ENCODE results near the gene HOXC11.

Gene HOXC11

DNA sequence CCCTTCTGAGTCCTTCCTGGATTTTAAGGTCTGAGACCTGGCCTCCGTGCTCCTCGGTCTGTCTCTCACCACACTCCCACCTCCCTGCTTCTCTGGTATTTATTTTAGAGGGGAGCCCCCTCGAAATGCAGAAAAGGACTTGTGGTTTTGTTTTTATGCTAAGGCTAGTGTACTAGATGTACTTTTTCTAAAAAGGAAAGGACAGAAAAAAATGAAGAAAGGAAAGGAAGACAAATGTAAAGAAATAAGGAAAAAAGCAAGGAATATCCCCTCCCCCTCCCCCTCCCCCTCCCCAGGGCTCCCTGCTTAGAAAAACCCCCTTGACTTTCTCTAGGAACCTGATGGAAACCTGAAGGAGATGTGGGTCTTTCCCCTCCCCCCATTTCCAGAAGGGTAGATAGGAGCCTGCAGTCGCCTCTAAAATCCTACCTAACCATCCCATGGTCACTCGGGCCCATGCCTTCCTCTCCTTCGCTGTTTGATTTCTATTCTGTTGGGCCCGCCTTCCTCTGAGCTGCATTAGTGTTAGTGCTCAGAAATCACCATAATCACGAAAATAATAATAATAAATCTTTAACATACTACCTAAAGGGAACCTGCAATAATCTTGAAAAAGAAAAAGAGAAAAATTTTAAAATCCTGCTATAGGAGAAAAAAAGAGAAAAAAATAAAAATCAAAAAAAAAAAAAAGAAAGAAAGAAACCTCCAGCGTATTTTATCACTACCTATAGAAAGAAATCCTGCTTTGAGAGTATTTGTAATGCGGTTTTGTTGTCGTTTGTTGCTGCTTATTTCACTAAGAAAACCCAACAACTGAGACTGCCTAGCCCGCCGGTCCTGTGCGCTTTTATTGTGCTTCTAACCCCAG is 39.0 kb downstream of the HOXC11 start:
- DNase-seq = no peak

DNA sequence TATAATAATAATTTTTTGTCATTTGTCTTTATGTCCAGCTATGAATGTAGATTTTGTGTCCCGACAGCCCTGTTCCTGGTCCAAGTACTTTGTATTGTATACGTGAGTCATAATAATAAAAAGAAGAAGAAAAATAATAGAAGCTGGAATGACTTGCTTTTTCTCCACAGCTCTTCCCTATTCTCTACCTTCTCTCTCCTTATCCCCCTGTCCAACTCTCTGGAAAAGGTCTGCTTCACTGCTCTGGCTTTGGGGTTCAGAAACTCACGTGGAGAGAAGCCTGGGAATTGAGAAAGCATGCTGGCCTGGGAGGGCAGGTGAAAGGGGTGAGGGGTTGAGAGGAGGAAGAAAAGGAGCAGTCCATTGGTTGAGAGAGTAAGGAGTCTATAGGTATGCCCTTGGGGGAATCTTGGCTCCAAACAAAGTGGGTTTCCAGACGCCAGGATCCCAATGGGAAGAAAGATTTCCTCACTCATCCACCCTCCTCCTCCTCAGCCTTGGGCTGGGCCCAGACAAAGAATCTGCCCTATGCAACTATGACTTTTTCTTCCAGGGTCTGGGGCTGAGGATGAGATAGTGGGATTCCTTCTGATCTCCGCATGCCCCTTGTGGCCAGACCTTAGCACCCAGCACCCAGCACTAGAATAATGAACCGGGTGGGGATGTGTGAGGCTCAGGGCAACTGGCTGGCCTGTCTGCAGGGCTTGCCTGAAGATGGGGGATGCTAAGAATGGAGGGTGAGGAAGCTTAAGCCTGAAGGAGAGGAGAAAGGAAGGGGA is 39.9 kb downstream of the HOXC11 start:
- no peak for DNase-seq

DNA sequence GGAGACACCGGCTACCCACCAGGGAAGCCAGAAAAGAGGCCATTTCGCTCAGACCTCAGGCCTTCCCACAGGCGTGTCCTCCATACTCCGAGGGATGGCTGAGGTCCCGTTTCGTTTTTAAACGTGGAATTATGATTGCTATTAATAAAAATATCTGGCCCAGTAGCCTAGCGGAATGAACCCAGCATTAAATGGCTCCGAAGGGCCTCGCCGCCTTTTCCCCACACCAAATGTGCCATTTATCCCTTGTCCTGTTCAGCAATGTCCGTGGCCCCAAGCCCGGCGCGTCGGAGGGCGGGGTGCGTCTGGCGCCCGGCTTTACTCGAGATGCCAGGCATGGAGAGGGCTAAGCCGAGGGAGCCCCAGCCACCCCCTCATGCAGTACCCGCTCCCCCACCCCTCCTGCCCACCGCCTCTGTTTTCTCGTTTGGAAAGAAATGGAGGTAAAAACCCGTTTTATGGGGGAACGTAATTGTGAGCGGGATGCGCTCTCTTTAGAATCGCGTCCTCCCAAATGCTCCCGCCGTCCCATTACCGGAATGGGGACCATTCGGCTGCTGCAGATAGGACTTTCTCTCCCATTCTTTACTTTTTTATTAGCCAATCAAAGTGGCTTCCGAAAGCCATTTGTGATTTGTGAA is 41.6 kb downstream of the HOXC11 start:
- no peak for DNase-seq

- DNase-seq = no peak
These were observed 42.3 kb downstream of the HOXC11 start for GRCh38 chr12:54015018-54015931.

DNA sequence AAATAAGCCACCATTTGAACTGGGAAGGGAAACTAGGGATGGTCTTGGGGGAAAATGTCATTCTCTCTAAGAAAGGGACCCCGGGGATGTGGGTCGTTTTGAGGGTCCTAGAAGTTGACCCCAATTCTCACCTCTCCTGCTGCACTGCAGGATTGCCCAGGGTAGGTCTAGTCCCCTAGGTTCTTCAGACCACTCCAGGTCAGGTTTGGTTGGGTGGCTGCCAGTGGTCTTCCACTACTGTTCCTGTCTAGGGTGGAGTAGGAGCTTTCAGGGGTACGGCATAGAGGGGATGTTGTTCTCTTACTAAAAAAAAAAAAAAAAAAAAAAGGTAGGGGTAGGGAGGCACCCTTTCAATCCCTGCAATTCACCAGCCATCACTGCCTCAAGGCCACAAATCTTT is 43.1 kb downstream of the HOXC11 start:
- no peak for DNase-seq

DNA sequence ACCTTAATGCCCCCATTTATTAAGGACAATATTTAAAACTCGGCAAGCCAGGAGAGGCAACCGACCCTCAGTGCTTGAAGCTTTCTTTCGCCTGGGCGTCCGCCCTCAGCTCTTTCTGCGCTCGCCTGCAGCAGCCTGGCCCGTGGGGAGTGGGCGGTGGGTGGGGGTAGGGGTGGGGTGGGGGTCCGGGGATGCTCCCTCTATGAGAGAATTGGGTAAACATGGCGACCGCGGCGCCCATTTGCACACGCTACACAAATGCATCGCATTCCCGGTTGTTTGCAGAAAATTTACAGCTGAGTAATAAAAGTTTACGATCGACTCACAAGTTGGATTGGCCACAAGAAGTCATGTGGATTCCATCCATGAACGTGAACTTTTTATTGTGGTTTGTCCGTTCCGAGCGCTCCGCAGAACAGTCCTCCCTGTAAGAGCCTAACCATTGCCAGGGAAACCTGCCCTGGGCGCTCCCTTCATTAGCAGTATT is 43.6 kb downstream of the HOXC11 start:
- DNase-seq = peak; percentile 71 to 81 (median 79)

DNA sequence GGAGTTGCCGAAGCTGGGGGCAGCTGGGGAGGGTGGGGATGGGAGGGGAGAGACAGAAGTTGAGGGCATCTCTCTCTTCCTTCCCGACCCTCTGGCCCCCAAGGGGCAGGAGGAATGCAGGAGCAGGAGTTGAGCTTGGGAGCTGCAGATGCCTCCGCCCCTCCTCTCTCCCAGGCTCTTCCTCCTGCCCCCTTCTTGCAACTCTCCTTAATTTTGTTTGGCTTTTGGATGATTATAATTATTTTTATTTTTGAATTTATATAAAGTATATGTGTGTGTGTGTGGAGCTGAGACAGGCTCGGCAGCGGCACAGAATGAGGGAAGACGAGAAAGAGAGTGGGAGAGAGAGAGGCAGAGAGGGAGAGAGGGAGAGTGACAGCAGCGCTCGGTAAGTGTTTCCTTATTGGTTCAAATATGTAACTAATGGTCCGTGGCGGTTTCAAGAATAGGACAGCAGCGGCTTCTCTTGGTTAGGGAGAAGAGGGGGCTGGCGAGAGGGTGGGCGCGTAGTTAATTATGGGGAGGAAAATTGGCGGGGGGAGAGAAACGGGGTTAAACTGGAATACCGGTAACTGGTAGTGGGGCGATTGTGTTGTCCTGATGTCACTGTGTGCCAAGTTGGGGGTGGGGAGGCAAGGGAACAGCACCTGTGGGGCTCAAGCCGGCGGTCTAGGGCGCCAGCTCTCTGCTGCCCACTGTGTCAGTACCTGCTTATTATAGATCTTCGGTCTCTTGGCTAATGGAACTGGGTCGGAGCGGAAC is 44.3 kb downstream of the HOXC11 start:
- peak; percentile 82 to 98 (median 97) for DNase-seq

DNA sequence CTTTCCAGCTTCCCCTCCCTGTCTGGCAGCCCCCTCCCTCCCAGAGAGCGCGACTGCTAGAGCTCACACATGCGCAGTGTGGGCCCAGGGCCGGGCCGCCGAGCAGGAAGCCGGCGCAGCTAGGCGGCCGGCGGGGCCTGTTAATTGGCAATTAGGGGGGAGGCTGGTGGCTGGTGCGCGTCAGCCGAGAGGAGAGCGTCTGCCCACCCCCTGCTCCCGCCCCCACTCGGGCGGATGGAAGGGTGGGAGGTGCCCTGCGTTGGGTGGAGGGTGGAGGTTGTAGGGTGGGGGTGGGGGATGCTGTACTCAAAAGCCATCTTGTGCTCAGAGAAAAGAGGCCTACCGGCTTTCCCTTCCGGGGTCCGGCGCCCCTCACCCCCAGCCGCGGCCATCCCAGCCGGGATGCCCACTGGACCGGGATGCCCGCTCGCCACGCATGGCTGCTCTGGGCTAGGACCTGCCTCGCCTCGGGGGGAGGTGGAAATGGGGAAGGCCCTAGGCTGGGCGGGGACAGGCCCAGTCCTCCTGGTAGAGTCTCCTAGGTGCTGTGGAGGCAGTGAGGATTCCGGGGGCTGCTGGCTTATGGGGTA is 45.0 kb downstream of the HOXC11 start:
- peak; percentile 97 to 99 (median 99) for DNase-seq

DNA sequence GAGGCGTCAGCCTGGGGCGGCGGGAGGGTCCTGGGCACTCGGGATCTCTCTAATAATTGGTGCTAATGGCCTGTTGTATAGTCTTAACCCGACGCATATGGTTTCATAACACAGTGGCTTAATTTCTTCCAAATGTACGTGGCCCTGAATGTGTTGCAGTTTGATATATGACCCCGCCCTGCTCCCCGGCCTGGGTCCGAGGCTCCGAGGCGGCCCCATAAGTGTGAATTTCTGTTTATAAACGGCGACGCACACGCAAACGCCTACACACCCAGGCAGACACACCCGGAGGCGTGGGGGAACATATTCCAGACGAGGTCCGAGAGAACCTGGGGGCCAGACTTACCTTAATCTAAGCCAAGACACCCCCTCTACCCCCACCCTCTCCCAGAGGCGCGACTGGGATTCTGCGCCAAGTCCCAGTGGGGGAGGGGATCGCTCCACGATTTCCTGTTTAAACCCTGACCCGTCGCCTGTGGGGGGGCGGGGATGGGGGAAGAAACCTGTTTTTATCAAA is 45.6 kb downstream of the HOXC11 start:
- peak; percentile 29 to 82 (median 74) for DNase-seq

GRCh38 chr12:54019091-54019811 is 46.3 kb downstream of the HOXC11 start:
- DNase-seq = peak; percentile 32 to 80 (median 72)

- DNase-seq = peak; percentile 23 to 61 (median 47)
These were observed 47.1 kb downstream of the HOXC11 start for GRCh38 chr12:54019924-54020590.

- no peak for DNase-seq
These were observed 47.9 kb downstream of the HOXC11 start for GRCh38 chr12:54020591-54021405.

- DNase-seq = peak in 2 of 3 experiments; percentile 52 to 80
These were observed 48.6 kb downstream of the HOXC11 start for GRCh38 chr12:54021432-54022013.

DNA sequence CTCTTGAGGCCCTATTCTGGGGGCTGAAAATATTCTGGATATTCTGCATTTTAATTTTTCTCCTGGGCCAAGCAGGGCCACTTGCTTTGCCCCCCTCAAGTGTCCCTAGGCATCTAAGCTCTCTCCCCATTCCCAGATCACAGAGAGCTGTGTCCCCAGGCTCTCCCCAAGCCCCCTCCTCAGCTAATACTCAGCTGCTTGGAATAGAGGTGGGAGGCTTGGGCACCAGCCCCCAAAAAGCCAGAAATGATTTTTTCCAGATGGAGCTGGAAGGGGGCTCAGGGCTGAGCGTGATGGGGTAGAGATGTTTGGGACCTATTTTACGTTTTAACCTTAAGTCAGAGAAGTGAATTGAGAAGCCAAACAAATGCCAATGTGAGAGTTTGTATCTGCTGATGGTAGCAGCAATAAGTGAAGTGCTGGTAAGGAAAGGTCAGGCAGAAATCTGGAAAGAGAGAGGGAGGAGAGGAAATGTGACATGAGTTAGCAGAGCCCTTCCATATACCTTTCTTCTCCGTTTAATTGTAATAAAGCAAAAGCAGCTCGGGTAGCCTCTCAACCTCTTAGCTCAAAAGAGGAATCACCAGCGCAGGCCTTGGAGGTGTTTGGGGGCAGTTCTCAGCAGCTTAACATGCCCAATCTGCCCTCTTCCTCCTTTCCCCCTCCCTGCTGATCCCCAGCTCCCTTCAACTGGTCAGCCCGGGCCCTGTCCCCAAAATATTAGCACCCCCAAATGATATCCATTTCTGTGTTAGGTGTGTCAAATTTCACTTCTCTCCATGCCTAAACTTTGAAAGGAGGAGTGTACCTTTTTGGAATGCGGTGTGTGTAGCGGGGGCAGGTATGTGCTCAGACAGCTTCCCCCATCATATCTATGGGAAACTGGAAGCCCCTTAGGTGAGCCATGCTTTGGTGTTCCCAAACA is 50.3 kb downstream of the HOXC11 start:
- DNase-seq = no peak

GRCh38 chr12:54024127-54024526 is 51.2 kb downstream of the HOXC11 start:
- no peak for DNase-seq

- peak in 1 of 3 experiments; percentile 48 for DNase-seq
These were observed 51.8 kb downstream of the HOXC11 start for GRCh38 chr12:54024581-54025305.

Data from NCI-H1417 (cell line).